Panc1 (cell line): ENCODE data around the gene NBPF20. TPM values are rescaled to one million over a fixed set of nuclear protein-coding genes. Genes with fewer than 3 reads are reported as not detected.
"Not testable (repeated sequence)": the region's sequence is repeated elsewhere in the genome, so short reads cannot be mapped to it uniquely, and the experiment has no call there.

Experiments used
- ATAC-seq: fragments of 200-7000 bp; cut with Tn5 transposase; 2 replicates; pipeline ENCODE4 v1.9.1; 2020; ENCODE audit warnings: mild to moderate bottlenecking, moderate library complexity
- Bru-seq: library from RNA; stranded (reverse); fragments of 400-500 nt; gene quantifications from one replicate; lab custom pipeline; 2021; lab: Mats Ljungman, UMichigan
- BruChase-seq, 2 experiments: library from RNA; stranded (reverse); fragments of 400-500 nt; gene quantifications; one replicate each; lab custom pipeline; 2021; lab: Mats Ljungman, UMichigan
- BruUV-seq: library from RNA; stranded (reverse); fragments of 400-500 nt; replicated peaks from 2 replicates; lab custom pipeline; 2021; lab: Mats Ljungman, UMichigan
- CTCF ChIA-PET: fragments of 300-600 bp; sonication (Branson Sonifier 250); formaldehyde crosslinking; loops from one replicate; lab custom pipeline; 2022; ENCODE audit warnings: antibody characterized with exemption; lab: Charles Lee
- POLR2A ChIA-PET: fragments of 300-600 bp; sonication (Branson Sonifier 250); formaldehyde crosslinking; loops from one replicate; lab custom pipeline; 2022; ENCODE audit warnings: antibody characterized with exemption; lab: Charles Lee
- DNase-seq: peaks from one replicate; pipeline ENCODE4 v3.0.0-alpha.2; 2010; ENCODE audit warnings: low read depth, low spot score
- H3K27ac ChIP-seq: 2 replicates; pipeline ENCODE4 v1.5.1; 2011; ENCODE audit warnings: mild to moderate bottlenecking, low read length, inconsistent platforms
- H3K27me3 ChIP-seq: fragments of 200-500 bp; sonication (Bioruptor generic); 2 replicates; pipeline ENCODE4 v1.6.0; 2014; ENCODE audit warnings: low read length, inconsistent platforms; ENCODE audit not compliant: control insufficient read depth, insufficient read depth
- H3K36me3 ChIP-seq: fragments of 200-500 bp; sonication (Bioruptor generic); 2 replicates; pipeline ENCODE4 v1.5.1; 2014; ENCODE audit warnings: inconsistent platforms, mild to moderate bottlenecking, low read length, moderate library complexity; ENCODE audit not compliant: control insufficient read depth, insufficient read depth
- H3K4me1 ChIP-seq: 2 replicates; pipeline ENCODE4 v1.5.1; 2011; ENCODE audit warnings: inconsistent platforms, mild to moderate bottlenecking, low read length, moderate library complexity; ENCODE audit not compliant: control insufficient read depth, insufficient read depth
- H3K4me3 ChIP-seq, 2 experiments: 2 replicates each; pipeline ENCODE4 v1.5.1; 2011 to 2012; ENCODE audit warnings: low read depth in 2 of 2, low read length in 2 of 2, mild to moderate bottlenecking in 2 of 2, inconsistent platforms in 1 of 2, moderate library complexity in 1 of 2
- H3K9me3 ChIP-seq: fragments of 200-500 bp; sonication (Bioruptor generic); 2 replicates; pipeline ENCODE4 v1.5.1; 2014; ENCODE audit warnings: low read depth, mild to moderate bottlenecking, inconsistent platforms, low read length, moderate library complexity; ENCODE audit not compliant: control insufficient read depth, insufficient read depth
- POLR2AphosphoS5 ChIP-seq: IDR thresholded peaks from 2 replicates; pipeline ENCODE4 v1.6.1; 2012; ENCODE audit warnings: mild to moderate bottlenecking, low read depth, low read length, moderate library complexity
- TCF7L2 ChIP-seq: IDR thresholded peaks from 2 replicates; pipeline ENCODE4 v1.6.1; 2011; ENCODE audit warnings: mild to moderate bottlenecking, low read depth, low read length, inconsistent platforms
- in situ Hi-C: cut with HindIII; loops from 2 replicates; pipeline ENCODE4 v1.10.0; 2016; ENCODE audit warnings: low sequenced_read_pairs, low pct_unique_long_range_greater_than_20kb
- intact Hi-C: fragments of 100-400 bp; cut with micrococcal nuclease; formaldehyde crosslinking; loops from one replicate; pipeline ENCODE4 v1.10.0; 2022; ENCODE audit not compliant: unreplicated experiment
- long read RNA-seq: library from polyadenylated mRNA; unstranded; transcript quantifications from one replicate; pipeline ENCODE4 v2.0.0, GENCODE V29; 2021; ENCODE audit not compliant: unreplicated experiment
- polyA plus RNA-seq: library from polyadenylated mRNA; unstranded; fragments of >200 nt; gene quantifications from one replicate; pipeline ENCODE4 v1.2.1, GENCODE V29; 2012; ENCODE audit warnings: missing spikeins; ENCODE audit not compliant: insufficient read length
- total RNA-seq: library from RNA; stranded (reverse); gene quantifications from one replicate; pipeline ENCODE4 v1.2.1, GENCODE V29; 2021; ENCODE audit not compliant: unreplicated experiment

Gene NBPF20
- 3.5 TPM for total RNA-seq
- polyA plus RNA-seq, result 0.96 TPM
- Bru-seq, nascent RNA, result percentile 39 among the genes with signal in this experiment
- BruChase-seq, experiment 1, labeled RNA remaining after a 2-hour chase, result percentile 42 among the genes with signal in this experiment
- percentile 40 among the genes with signal in this experiment for BruChase-seq, experiment 2, labeled RNA remaining after a 6-hour chase
- long read RNA-seq, partial matches to known transcripts, result 5 of 9 reads
- long read RNA-seq, other reads (novel, unspliced or antisense), result 4 of 9 reads

GRCh38 chr1:145425436-145426029 lies at the start of gene NBPF20:
NBPF20 (minus strand) TSS chr1:145425603; CDS start chr1:145405272, 20,331 bp downstream.
- peaks cover 6% of the 10 kb centered on the region; the same call in 1 of the 2 replicates for H3K9me3 ChIP-seq
- no peaks in the 10 kb centered on the region for H3K36me3 ChIP-seq
- no peaks in the 10 kb centered on the region for H3K4me1 ChIP-seq
- intact Hi-C loops, result no loop called here
- ChIA-PET POLR2A (interaction anchor here (1.0 kb wide), 1 partner anchor 40 kb away, joined by 3 read pairs; no protein-coding TSS in a partner anchor), CTCF (no interaction called here)
- ATAC-seq (peak; percentile 99), DNase-seq (no peak)
- TF ChIP-seq POLR2AphosphoS5 (peak; percentile 43; the same call in 1 of the 2 replicates), TCF7L2 (no peak)
- BruUV-seq, result no TSS peak
- peak within 1 kb of the TSS; percentile 61 to 80 for H3K4me3 ChIP-seq
- H3K27me3 ChIP-seq, result peaks cover 4% of the 10 kb centered on the region; the same call in 1 of the 2 replicates
- in situ Hi-C loops, result no loop called here
- H3K27ac ChIP-seq, result peak within 1 kb of the TSS; percentile 69

- H3K4me3 ChIP-seq, CTCF ChIA-PET, H3K36me3 ChIP-seq, H3K27me3 ChIP-seq, H3K27ac ChIP-seq, ATAC-seq, intact Hi-C loops, DNase-seq, H3K9me3 ChIP-seq, BruUV-seq, H3K4me1 ChIP-seq, in situ Hi-C loops, POLR2A ChIA-PET: not testable (repeated sequence)
Measured at GRCh38 chr1:145474837-145475368, 49.5 kb upstream of the NBPF20 start.

GRCh38 chr1:145472731-145473130 lies 47.3 kb upstream of the NBPF20 start:
- ATAC-seq, H3K27ac ChIP-seq, BruUV-seq, H3K4me1 ChIP-seq, DNase-seq, POLR2A ChIA-PET, CTCF ChIA-PET, intact Hi-C loops, H3K36me3 ChIP-seq, H3K9me3 ChIP-seq, in situ Hi-C loops, H3K27me3 ChIP-seq, H3K4me3 ChIP-seq: not testable (repeated sequence)

GRCh38 chr1:145471365-145471764 lies 46.0 kb upstream of the NBPF20 start:
- H3K36me3 ChIP-seq, BruUV-seq, ATAC-seq, H3K9me3 ChIP-seq, H3K4me1 ChIP-seq, intact Hi-C loops, DNase-seq, CTCF ChIA-PET, H3K27me3 ChIP-seq, in situ Hi-C loops, H3K4me3 ChIP-seq, POLR2A ChIA-PET, H3K27ac ChIP-seq: not testable (repeated sequence)
